ENCODE results near the gene LARP1.
"Not testable (repeated sequence)": the region's sequence is repeated elsewhere in the genome, so short reads cannot be mapped to it uniquely, and the experiment has no call there.

DNA sequence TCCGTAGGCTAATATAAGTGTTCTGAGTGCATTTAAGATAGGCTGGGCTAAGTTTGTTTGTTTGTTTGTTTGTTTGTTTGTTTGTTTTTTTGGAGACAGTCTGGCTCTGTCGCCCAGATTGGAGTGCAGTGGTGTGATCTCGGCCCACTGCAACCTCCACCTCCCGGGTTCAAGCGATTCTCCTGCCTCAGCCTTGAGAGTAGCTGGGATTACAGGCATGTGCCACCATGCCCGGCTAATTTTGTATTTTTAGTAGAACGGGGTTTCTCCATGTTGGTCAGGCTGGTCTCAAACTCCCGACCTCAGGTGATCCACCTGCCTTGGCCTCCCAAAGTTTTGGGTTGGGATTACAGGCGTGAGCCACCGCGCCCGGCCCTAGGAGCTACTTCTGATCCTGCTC is 4.7 kb downstream of the LARP1 start:
- not testable (repeated sequence) for TF ChIP-seq EZH2 (IDR thresholded peaks at IDR 0.05); POLR2AphosphoS5 (IDR thresholded peaks at IDR 0.05; ENCODE audit: borderline replicate concordance, low read depth, low read length); FOXP2 (optimal IDR thresholded peaks at IDR 0.05; ENCODE audit: control extremely low read depth, extremely low read length, insufficient read depth)
